SH-SY5Y (cell line): ENCODE measurements around the gene IDH3A.

Experiments used
- GATA2 ChIP-seq: IDR thresholded peaks from 2 replicates; pipeline ENCODE4 v1.6.1; 2011; ENCODE audit warnings: mild to moderate bottlenecking, low read depth, low read length
- GATA3 ChIP-seq: IDR thresholded peaks from 2 replicates; pipeline ENCODE4 v1.6.1; 2011; ENCODE audit warnings: low read depth, mild to moderate bottlenecking, low read length, moderate library complexity

- TF ChIP-seq GATA2, result no peak
- no peak for TF ChIP-seq GATA3
These were observed 41.7 kb upstream of the IDH3A start for GRCh38 chr15:78107471-78107870.
